RKO (cell line): ENCODE data around the gene EVA1C.
"Not testable (repeated sequence)": the region's sequence is repeated elsewhere in the genome, so short reads cannot be mapped to it uniquely, and the experiment has no call there.

ENCODE experiments used
- DNase-seq: peaks from one replicate; pipeline ENCODE4 v3.0.0-alpha.2; 2016; ENCODE audit warnings: low spot score

Gene EVA1C

DNA sequence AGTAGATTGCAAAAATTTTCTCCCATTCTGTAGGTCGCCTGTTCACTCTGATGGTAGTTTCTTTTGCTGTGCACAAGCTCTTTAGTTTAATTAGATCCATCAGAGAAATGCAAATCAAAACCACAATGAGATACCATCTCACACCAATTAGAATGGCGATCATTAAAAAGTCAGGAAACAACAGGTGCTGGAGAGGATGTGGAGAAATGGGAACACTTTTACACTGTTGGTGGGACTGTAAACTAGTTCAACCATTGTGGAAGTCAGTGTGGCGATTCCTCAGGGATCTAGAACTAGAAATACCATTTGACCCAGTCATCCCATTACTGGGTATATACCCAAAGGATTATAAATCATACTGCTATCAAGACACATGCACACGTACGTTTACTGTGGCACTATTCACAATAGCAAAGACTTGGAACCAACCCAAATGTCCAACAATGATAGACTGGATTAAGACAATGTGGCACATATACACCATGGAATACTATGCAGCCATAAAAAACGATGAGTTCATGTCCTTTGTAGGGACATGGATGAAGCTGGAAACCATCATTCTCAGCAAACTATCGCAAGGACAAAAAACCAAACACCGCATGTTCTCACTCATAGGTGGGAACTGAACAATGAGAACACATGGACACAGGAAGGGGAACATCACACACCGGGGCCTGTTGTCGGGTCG lies 21.8 kb upstream of the EVA1C start:
- not testable (repeated sequence) for DNase-seq

DNA sequence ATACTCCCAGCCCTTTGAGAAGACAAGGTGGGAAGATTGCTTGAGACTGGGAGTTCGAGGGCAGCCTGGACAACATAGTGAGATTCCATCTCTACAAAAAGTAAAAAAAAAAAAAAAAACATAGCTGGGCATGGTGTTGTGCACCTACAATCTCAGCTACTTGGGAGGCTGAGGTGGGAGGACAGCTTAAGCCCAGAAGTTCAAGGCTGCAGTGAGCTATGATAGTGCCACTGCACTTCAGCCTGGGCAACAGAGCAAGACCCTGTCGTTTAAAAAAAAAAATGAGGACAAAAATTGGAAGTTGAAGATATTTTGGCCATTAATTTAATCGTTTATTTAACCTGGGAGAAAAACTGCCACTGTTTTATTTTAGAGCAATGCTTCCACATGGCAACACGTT lies 20.8 kb upstream of the EVA1C start:
- no peak for DNase-seq

DNA sequence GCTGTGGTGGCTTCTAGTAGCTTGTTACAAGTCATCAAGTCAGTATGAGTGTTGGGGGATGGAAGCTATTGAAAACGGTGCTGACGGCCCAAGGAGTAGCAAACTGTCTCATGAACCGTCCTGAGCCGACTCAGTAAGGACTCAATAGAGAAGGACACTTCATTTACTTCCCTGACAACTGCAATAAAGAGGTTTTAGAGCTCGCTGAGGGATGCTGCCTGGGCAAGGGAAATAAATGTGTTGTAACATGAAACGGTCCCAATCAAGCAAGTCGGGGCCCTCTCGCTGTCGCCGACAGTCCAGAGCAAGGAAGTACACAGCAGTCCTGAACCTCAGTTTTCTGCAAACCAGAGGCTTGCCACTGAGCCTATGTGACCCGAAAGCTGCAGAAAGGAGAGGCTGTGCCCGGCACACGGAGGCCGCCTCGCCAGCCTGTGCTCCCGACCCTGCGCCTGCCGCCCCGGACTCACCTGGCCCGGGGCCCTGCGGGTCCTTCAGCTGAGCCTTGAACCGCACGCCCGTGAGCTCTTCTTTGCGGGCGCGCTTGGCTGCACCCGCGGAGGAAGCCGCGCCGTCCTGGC lies 20.1 kb upstream of the EVA1C start:
- peak; percentile 66 for DNase-seq

DNA sequence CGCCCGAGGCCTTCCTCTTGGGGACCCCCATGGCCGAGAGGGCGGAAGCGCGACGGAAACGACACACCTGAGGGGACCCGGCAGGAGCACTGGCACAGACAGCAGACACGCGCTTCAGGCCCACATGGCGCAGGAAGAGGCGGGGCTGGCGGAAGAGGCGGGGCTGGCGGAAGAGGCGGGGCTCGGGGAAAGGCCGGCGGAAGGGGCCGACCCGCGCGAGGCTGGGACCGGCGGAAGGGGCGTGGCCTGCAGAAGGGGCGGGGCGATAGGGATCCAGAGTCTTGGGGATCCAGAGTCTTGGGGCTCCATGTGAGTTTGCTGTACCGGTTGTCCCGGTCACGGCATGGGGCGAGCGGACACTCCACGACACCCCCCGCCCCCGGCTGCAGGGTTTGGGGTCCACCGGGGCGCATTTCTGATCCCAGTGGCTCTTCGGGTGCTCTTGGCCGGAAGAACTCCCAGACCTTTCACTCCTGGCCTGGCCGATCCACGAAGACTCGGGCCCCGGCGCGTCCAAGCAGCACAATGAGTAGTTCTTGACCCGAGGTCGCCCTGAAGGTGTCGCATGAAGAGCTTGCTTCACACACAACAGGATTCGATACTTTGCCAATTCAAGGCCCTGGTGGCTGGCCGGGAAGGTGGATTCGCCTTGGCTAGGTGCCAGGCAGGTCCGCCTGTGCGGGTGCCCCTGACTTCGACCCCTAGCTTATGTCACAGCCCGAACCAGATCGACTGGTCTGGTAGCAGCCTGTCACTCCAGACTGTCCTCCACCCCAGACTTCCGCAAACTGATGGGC lies 19.4 kb upstream of the EVA1C start, which contains the start of gene URB1:
TSS of gene URB1 (minus strand) at position 133 of the 797 bp plus-strand sequence. CDS start at position 31, 102 bp downstream.
- peak; percentile 86 for DNase-seq

DNA sequence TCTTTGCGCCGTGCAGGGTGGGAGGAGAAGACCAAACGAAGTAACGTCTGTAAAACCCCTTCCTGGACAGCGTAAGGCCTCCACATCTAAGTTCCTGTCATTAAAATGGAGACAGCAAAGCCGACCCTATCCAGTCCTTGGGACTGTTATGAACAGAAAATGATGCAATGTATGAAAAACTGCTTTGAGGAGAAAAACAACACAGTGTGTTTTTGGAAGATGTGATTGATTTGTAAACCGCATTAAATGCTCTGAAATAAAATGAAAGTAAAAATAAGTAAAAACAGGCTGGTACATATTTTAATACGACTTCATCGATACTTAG lies 18.9 kb upstream of the EVA1C start:
- DNase-seq, result no peak

DNA sequence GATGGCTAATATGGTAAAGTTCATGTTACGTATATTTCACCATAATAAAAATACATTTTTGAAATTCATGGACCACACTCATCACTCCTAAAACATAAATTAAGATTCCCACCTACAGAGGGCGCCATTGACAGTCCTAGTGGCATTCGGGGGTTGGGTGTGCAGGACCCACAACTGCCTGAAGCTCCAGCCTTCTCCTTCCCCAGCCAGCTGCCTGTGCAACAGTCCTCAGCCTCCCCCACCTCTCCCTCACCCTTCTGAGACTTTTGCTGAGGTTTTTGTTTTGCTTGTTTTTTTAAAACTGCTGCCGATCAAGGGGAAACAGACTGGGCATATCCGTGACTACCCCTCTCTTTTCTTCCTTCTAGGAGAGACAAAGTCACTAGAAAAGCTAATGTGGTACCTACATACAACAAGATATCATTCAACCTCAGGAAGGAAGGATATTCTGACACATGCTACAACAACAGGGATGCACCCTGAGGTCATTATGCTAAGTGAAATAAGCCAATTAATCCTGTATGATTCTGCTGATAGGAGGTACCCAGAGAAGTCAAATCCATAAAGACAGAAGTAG lies 9.2 kb upstream of the EVA1C start:
- DNase-seq, result peak; percentile 68

DNA sequence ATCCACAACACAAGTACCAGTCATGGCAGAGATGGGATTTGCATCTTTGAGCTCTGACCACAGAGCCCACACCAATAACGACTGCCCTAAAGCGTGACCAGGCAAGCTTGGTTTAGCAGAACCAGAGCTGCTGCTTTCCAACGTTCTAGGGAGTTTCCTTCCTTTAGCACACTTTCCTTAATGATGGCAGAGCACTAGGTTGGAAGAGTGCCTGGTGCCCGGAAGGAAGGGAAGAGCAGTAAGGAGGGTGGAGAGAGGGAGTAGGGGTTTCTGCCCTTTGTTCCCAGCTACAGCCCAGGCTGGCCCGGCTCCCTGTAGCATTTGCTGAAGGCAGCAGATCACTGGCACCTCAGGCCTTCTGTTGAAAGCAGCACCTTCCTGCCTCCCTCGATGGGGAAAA lies 6.1 kb upstream of the EVA1C start:
- no peak for DNase-seq

DNA sequence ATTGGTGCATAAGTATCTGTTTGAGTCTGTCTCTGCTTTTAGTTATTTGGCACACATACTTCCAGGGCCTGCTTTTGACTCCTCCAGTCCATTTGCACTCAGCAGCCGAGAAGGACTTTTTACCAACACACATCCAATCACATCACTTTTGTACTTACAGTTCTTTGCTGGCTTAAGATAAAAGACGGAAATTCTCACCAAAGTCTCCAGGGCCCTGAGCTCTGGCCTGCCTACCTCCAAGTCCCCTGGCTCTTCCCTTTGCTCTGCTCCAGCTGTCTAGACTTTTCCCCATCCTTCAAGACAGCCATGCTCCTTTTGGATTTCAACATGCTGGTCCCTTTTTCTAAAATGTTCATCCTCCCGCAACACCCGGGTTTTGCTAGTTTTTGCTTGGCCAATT lies 2.2 kb upstream of the EVA1C start:
- DNase-seq, result no peak

DNA sequence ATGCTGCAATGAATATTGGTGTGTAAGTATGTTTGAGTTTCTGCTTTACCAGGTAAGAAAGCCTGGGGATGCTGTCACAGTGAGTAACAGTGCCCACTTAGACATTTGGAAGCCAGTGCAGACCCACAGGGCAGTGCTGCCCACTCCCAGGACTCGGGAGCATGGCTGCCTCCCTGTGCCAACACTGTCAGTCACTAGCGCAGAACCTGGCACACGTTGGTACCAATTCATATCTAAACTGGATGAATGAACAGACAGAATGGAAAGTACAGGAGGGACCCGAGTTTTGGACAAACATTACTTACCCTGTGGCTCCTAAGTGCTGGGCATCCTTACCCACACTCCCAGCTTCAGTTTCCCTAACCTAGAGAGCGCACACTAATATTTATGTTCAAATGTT lies 1.6 kb upstream of the EVA1C start:
- DNase-seq, result no peak

DNA sequence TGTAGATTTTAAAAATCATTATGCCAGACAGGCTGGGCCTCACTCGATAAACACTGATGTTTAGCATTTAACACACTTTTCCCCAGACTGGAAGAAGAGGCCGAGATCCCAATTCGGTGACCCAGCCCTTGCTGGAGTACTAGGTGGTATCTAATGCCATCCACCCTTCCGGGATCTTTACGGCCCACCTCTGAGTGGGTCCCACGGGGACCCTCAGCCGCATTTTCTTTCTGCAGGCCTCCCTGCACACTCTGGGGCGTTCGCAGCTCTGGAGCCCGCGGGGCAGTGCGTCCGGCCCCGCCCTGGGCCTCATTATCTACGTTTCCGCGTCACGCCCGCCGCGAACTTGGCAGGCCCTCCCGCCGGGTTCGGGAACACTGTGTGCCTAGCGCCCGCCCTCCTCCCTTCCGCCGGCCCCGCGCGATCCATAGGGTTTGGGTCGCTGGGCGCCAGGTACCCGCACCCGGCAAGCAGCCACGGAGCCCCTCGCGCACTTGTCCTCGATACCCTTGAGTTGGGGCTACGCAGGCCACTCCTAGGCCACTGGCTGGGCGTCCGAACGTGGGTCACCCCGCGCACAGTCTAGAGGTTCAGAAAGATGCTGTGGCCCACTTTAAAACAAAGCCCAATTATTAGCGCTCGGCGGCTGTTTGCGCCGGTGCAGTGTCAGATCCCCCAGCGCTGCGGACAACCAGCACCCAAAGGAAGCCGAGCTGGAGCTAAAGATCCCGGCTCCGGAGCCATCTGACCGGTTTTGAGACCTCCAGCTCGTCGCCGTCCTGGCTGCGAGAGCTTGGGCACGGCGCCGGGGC lies 950 bp upstream of the EVA1C start:
- peak; percentile 76 for DNase-seq

DNA sequence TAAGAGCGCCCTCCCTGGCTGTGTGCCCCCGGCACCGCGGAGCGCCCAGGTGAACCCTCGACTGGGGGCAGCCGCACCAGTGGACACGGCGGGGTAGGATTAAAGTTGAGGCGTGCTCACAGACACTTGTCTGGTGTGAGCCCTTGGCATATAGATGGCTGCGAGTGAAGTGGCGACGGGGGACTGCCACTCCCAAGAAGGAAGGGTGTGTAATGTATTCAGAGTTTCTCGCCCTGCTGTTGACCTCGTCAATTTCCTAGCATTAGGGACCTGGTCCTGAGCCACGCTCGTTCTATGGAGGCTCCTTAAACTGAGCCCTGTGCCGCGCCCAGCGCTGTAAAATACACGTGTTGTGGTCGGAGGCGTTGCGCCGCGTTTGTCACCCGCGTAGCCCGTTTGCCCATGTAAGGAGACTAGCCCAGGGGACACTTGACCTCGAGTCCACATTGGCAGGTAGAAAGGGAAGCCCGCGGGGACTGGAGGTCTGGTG lies 554 bp downstream of the EVA1C start:
- DNase-seq, result peak; percentile 57

DNA sequence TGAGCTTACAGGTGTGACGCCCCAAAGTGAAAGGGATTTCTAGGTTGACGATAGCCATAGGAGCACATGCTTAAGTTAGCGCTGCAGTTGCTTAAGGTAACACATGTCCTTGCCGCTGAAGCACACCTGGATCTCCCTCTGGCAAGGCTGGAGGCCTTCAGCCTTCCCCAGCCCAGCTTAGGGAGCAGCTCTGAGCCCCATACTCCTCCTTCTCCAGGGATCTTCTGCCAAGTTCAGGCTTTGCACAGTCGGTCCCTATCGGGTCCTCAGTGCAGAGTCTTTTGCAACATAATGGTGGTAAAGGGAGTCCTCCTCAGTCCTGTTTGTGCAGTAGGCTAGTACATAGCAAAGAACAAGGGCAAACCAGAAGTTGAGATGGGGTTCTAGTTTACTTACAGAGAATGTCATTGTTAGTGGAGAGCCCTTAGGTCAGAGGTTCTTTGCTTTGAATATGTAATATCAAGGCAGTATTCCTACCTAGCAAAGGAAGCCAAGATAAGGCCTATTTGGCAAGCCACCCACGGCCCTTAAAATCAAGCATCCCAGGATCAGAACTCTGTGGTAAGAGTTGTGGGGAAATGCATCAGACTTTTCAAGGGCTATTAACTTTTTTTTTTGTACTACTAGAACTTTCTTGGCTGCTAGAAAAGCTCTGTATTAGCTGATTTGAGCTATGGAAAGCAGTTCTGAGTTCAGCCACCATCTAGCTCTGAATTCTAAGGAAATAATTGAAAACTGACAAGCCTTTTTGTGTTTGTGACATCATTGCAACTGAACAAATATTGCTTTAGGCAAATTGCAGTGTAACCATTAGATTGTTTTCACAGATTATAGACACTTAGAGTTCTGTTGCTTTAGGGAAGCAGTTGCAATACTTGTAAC lies 1.4 kb downstream of the EVA1C start:
- peak; percentile 39 for DNase-seq

DNA sequence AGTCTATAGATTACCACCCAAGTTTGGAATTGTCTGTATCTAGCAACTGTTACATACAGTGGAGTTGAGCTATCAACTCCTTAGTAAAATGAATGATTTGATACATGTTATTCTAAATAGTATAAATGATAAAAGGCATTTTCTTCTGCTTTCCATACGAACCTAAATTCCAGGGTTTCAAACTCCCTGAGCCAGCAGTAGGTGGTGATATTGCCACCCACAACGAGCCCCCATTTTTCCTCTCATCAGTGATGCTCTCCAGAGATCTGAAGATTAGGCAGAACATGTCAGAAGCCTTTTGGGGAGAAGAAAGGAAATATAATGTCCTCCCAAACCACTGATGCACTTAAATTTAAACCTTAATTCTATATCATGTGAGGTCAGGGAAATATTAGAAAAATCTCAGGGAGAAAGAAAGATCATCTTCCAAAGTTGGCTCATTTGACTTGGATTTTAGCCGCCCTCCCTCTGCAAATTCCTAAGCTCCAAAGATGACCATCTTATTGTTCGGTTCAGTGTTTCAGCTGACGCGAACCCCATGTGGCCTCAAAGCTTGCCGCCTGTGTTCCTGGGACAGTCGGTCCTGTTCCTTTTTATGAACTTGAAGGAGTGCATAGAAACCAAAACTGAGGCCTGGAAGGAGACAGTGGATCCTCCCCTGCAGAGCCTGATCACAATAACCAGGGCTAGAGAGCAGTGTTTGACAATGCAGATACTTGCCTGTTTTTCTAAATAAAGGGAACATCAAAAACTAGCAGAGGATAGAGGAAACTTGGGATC lies 2.3 kb downstream of the EVA1C start:
- DNase-seq, result peak; percentile 35

DNA sequence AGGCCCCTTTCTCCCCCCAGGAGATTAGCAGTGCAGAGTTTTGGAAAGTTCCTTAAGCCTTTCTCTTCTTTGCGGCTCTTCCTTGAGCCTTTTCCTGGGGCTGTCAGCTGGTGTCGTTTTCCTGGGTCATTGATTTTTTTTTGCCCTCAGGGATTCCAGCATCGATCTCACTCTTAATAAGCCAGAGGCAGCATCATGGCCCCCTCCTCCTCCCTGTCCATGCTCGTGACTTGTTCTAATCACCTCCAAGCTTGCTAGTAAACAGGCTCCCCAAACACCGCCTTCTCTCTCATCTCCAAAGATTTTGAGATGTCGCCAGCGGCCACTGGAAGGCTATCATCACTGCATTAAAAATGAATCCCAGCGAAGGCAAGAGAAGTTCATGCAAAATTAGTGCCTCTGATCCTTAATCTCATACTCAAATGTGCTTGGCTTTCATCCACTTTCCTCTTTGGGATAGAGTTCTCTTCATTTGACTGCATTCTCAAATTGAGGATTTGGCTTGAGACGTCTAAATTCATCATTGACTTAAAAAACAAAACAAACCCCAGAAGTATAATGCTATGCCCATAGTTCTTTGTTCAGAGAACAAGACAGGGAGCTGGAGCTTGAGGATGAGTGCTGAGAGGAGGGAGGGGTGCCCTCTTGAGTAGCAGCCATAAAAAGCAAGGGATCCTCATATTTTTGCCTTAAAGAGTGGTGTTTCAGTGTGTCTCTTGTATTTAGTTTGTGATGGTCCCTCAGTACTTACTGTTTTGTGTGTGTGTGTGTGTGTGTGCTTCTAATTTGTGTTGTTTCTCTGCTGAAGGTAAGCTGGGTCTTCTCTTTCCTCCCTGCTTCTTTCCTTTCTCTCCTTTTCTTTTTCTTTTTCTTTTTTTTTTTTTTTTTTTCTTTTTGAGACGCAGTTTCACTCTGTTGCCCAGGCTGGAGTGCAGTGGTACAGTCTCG lies 3.2 kb downstream of the EVA1C start:
- DNase-seq, result no peak

DNA sequence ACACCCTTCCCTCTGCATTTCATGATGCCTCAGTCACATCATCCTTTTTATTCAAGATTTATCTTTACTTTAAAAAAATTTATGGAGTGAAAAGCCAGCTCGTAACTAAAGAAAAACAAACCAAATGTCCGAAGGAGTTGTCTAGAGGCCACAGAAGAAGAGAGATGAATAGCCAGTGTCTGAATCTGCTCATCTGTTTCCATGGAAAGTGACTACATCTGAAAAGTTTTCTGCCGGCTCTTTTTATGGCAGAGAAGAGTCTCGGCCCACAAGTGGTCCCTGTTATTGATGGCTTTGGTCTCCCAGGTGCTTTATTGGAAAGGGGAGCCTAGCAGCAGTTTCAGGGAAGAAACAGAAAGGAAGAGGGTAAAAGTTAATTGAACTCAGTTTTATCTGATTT lies 5.6 kb downstream of the EVA1C start:
- no peak for DNase-seq

DNA sequence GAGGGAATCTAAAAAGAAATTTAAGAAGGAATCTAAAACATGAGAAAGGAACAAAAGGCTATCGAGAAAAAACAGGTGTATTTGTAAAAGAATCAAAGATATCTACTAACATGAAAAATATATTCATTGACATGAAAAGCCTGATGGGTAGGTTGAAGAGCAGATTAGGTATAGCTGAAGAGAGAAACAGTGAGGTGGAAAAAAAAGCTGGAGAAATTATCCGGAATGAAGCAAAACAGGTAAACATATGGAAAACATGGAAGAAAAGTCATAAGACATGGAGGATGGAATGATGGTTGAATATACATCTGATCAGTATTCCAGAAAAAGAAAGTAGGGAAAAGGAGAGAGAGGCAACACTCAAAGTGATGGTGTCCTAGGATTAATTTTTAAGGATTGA lies 9.6 kb downstream of the EVA1C start:
- no peak for DNase-seq

DNA sequence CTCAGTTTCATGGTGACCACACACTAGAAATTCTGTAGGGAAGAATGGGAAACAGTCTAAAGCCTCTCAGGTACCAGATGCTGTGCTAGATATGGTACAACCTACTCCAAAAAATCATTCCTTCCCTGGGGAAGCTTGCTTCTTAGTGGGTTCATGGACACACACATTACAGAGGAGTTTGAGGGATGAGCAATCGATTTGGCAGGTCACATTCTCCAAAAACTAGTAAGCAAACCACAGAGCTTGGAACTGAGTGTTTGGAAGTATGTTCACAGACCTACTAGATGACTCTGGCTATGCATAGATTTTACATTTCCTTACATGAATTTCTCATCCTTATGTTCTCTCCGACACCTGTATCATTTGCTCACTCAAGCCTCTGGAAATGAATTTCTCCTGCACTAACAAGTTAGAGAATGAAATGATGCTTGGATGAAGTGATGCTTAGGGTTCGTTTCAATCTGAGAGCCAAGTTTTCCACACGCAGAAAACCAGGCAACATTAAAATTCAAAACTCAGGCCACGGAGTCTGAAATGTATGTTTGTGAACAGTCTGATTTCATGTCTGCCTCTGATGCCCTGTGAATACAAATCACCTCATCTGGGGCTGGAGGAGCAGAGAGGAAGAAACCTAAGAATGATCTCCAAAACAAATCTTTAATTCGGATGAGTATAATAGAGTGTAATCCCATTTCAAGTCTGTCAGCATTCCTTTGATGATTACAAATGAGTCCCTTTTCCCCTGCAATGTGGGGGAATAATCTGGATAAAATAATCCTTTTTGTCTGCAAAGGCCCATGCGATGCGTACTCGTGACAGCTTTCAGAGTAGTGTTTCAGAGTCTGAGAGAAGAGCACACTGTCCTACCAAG lies 11.0 kb downstream of the EVA1C start:
- DNase-seq, result peak; percentile 27

DNA sequence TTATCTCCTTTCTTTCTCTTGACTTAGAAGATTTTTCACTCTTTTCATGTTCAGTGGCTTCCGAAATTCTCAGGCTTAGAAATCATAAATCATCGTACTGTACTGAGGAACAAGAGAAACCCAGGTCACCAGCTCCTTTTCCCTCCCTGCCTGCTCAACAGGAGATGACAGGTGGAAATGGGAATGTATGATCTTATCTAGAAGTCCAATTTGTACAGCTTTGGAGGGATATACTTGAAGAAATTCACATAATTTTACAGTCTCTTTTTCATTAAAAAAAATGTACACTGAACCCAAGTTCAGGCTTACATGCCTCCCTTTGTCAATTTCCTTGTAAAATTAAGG lies 11.7 kb downstream of the EVA1C start:
- DNase-seq, result no peak
